ENCODE measurements around the gene SMDT1.
"Not testable (repeated sequence)": the region's sequence is repeated elsewhere in the genome, so short reads cannot be mapped to it uniquely, and the experiment has no call there.

Gene SMDT1

DNA sequence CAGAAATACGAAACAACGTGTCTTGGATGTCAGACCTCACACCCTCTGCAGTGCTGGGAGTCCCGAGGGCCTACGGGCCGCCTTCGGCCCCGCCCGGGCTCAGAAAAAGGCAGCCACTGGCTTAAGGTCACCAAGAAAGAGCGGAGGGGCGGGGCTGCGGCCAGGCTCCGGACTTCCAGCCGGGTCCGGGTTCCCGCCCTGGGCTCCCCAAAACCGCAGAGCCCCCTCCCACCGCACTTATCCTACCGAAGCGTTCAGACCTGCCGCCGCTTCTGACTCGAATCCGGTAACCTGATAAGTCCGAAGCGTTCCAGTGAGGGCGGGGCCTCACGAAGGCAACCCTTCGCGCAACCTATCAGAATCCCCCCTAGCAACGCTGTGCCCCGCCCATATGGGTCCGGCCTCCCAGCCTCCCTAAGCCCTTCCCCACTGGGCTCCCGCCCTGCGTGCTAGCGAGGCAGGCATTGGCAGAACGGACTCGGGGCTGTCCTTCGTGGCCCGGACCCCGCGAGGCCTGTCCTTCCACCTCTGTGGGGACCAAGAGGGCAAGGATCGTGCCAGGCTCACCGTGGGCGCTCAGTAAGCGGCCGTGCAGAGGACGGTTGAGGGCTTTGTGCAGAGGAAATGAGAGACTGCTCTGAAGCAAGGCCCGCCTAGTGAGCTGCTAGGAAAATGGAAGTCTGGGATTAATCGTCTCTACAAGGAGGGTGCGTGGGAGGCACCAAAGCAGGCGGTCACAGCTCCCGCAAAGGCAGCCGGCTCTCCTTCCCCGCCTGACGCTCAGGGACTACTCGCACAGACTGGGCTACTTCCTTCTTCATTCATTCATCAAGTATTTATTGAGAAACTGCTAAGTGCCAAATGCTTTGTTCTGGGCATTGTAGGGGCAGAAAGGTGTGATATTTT is 8.7 kb upstream of the SMDT1 start, which contains the start of gene NAGA:
Gene NAGA, minus strand, starts transcription at position 296 of the 906 bp plus-strand sequence. CDS start 515 bp downstream, outside the sequence.
- DNase-seq (ENCODE audit: low spot score) = peak; percentile 97

DNA sequence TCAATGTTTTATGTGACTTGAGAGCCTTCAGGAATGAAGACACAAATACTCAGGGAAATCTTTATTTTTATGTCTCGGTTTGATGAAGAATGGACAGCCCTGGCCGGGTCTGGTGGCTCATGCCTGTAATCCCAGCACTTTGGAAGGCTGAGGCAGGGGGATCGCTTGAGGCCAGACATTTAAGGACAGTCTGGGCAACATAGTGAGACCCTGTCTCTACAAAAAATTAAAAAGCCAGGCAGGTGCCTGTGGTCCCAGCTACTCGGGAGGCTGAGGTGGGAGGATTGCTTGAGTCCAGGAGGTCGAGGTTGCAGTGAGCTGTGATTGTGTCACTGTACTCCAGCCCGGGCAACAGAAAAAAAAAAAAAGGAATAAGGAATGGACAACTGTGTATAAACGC is 8.0 kb upstream of the SMDT1 start:
- not testable (repeated sequence) for DNase-seq (ENCODE audit: low spot score)

DNA sequence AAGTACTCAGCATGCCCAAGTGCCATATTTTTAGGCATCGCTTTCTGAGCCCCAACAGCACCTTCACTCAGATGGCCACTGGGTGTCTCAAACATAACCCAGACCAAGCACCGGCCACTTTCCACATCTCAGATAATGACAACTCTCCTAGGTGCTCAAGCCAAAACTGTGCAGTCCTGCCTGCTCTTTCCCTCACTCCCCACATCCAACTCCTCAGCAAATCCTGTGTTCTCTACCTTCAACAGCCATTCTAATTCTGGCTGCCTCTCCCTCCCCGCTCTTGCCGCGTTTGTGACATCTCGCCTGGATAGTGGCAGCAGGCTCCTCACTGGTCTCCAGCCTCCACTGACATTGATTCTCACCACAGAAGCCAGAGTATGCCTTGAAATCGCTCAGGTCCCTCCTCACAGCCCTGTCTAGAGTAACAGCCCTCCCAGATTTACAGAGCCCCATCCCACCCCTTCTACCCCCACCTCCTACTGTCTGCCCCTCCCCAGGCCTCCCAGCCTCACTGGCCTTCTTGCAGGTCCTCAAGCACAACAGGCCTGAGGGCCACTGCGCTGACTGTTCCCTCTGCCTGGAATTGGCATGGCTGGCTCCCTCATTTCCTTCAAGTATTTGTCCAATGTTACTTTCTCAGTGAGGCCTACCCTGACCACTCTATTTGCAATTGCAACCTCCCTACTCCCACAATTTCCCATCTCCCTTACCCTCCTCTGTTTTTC is 6.7 kb upstream of the SMDT1 start:
- DNase-seq (ENCODE audit: low spot score) = no peak

DNA sequence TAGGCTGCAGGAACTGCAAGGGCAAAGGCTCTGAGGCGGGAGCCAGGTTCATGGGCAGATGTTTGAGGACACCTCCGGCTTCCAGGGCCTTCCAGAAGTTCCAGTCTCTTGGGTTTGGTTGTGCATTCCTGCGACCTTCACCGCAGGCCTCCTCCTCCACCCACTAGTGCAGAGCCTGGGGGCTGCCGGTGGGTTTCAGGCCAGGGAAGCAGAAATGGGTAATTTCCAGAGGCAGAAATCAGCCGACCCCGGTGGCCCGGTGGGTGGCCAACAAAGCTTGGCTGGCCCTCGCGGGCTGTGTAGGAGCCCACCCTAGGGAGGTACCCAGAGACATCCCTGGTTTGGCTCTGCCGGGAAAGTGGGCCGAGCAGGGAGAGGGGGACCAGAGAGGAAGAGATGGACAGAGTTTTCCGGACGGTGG is 5.9 kb upstream of the SMDT1 start:
- no peak for DNase-seq (ENCODE audit: low spot score)

DNA sequence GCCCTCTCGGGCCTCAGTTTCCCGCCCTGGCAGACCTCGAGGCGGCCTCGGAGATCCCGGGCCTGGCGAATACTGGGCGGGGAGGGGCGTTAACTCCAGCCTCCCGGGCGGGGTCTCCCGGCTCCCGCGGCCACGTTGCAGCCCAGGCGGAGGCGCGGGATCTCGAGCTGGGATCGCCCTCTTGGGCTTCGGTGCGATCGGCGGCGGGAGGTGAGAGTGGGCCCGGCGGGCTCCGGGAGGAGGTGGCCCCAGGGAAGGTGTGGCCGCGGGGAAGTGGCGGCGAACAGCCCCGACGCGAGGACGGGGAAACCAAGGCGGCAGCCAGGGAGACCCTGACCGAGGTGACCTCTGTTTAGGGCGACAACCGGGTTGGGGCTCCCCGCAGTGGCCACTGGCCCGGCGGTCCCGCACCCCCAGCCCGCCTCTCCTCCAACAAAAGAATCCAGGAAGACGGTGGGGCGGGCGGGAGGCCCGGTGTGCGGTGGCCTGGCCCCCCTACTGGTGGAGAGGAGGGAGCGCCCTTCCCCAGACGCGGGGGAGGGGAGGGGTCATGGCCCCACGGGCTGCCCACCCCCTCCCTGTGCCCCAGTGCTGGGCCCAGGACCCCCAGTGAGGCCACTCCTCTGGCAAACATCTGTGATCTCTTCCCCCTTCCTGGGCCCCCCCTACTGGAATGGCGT is 5.2 kb upstream of the SMDT1 start, which contains the start of gene PHETA2:
Gene PHETA2, plus strand, starts transcription at position 117 of the 680 bp plus-strand sequence. CDS start 3,046 bp downstream, outside the sequence.
- DNase-seq (ENCODE audit: low spot score) = peak; percentile 83

DNA sequence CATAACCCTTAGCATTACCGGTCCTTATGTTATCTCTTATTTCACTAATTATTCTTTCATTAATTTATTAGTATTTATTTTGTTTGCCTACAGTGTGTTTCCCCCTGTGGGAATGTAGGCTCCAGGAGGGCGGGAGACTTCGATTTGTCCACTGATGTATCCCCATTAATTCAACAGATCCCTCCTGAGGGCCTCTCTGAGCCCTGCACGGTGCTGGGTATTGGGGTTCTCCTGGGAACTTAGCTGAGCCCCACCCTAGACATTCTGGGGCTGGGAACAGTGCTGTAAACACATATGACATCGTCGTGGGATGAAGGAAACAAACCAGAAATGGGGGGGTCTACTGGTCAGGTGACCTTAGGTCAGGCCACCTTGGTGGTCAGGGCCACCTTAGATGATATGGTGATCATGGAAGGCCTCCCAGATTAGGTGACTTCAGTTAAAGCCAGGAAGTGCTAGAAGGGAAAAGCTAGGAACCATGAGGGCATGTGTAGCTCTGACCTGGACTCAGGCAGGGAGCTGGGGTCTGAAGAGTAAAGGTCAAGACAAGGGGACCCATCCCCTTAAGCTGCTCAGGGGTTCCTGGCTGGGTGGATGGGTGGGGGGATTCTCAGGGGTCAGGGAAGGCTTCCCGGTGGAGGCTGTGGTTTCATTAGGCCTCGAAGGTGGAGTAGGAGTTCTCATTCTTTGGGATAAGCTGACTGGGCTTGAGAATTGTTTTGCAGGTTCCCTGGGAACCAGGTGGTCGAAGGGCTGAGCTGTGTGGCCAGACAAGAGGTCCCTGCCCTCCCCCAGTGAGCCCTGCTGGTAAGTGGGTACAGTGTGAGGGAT is 4.4 kb upstream of the SMDT1 start:
- DNase-seq (ENCODE audit: low spot score) = no peak

DNA sequence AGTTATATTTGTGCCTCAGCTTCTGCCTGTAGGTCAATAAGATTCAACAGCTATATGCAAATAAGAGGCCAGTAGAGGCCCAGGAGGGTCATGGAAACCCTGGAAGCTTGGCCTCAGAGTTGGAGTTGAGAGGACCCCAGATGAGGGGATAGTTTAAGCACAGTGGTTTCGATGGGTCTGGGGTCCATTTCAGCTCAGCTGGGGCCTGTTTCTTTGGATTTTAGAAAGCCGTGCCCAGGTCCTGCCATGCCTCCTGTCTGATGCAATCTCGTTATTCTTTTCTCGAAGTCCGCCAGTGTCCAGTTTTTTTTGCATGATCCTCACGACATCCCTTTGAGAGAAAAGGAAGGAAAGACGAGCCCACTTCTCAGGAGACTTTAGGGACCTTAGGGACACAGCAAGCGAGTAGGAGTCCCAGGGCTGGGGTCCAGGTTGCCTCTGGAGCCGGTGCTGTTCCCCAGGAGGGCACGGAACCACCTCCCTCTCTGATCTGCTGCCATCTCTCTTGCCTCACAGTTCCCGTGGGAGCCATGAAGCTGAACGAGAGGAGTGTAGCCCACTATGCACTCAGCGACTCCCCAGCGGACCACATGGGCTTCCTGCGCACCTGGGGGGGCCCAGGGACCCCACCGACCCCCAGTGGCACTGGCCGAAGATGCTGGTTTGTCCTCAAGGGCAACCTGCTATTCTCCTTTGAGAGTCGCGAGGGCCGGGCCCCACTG is 2.6 kb upstream of the SMDT1 start:
- DNase-seq (ENCODE audit: low spot score) = no peak

DNA sequence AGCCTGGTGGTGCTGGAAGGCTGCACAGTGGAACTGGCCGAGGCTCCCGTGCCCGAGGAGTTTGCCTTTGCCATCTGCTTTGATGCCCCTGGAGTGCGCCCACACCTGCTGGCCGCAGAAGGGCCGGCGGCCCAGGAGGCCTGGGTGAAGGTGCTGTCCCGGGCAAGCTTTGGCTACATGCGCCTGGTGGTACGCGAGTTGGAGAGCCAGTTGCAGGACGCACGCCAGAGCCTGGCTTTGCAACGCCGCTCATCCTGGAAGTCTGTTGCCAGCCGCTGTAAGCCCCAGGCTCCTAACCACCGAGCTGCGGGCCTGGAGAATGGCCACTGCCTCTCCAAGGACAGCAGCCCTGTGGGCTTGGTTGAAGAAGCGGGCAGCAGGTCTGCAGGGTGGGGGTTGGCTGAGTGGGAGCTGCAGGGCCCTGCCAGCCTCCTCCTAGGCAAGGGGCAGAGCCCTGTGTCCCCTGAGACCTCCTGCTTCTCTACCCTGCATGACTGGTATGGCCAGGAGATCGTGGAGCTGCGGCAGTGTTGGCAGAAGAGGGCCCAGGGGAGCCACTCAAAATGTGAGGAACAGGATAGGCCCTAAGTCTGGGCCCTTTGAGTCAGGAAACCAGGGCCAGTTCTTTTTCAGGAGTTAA is 1.9 kb upstream of the SMDT1 start:
- DNase-seq (ENCODE audit: low spot score) = no peak

DNA sequence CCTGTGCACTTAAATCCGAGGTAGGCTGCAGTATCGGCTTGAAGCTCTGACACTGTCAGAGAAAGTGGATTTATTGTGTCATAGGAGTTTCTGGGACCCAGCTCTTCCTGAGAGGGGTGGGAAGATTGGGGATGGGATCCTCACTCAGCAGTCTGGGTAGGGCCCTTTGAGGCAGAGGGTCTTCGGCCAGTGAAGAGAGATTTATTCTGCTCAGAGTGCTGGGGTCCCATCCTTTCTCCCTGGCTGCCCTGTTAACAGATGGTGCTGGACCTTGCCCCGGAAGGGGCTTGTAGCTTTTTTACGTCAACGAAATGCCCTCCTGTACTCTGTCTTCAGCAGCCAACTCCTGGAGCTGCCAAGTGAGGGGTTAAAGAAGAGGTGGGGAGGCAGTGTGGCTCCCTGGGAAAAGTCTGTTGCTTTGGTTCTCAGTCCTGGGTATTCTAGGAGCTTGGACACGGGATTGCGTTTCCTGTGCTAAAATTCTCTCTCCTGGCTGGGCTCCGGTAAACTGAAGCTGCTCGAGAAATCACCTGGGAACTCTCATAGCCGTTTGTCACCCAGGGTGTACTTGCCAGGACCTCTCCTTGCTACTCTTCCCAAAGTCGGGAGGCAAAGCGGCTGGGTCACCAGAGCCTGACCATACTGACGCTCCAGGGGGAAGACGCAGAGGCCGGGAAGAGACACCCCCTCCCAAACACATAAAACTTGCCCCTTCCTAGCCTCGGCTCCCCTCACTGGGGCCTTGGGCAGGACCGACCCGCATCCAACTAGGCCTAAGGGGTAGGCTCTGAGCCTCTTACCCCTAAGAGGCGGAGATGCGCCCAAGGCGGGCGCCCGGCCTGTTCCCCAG is 806 bp upstream of the SMDT1 start:
- peak; percentile 29 for DNase-seq (ENCODE audit: low spot score)

DNA sequence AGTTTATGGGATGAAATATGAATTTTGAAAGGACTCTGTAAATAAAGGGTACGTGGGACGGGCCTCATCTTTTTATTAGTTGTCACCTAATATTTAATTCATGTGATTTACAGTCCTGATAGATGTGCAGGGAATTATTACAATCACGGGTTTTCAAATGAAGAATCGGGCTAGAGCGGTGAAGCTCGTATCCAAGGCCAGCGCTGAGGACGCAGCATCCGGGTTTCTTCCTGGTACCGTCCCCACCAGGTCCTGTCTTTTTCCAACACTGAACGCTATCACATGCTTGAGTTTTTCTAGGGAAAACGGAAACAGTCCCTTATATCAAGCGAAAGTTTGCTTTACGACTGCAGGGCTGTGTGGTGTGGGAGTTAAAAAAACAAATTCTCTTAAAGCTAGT is 787 bp downstream of the SMDT1 start:
- DNase-seq (ENCODE audit: low spot score) = peak; percentile 37

DNA sequence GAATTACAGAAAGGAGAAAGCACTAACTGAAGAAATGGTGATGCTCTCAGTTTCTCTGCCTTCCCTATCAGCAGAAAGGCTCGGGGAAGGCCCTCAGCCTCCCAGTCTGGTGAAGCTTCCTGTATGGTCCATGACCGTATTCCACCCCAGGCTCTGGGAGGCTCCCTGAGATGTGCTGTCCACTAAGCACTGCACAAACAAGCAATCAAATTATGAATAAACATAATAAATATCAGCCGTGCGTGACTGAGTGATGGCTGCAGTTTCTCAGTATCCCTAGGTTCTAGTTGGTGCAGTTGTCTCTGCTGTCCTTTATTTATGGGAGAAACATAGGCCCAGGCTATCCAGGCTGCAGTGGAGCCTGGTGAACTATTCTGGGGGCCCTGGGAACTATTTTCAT is 3.6 kb downstream of the SMDT1 start:
- DNase-seq (ENCODE audit: low spot score) = no peak

DNA sequence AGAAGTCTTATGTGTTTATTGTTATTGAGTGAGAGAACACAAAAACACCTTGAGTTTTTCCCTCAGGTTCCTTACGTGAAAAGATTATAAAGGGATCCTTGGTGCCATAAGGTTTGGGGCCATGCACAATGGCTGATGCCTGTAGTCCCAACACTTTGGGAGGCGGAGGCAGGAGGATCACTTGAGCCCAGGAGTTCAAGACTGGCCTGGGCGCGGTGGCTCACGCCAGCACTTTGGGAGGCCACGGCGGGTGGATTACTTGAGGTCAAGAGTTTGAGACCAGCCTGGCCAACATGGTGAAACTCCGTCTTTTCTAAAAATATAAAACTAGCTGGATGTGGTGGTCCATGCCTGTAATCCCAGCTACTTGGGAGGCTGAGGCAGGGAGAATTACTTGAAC is 5.4 kb downstream of the SMDT1 start:
- DNase-seq (ENCODE audit: low spot score) = no peak

DNA sequence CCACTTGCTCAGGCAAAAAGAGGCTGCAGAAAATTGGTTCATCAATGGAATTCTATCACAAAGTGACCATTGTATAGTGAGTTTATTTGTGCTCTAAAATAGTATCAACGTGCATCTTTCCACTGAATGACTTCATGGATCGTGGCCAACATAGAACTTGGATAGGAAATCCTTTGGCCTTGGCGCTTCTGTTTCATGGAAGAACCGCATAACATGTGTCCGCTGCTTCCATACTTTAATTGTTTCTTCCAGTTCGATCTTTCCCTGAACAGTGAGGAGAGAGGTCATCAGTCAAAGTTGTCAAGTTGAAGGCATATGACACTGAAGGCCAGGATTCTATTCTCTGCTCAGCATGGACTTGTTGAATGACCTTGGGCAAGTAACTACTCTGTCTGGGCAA is 6.6 kb downstream of the SMDT1 start:
- DNase-seq (ENCODE audit: low spot score) = no peak

DNA sequence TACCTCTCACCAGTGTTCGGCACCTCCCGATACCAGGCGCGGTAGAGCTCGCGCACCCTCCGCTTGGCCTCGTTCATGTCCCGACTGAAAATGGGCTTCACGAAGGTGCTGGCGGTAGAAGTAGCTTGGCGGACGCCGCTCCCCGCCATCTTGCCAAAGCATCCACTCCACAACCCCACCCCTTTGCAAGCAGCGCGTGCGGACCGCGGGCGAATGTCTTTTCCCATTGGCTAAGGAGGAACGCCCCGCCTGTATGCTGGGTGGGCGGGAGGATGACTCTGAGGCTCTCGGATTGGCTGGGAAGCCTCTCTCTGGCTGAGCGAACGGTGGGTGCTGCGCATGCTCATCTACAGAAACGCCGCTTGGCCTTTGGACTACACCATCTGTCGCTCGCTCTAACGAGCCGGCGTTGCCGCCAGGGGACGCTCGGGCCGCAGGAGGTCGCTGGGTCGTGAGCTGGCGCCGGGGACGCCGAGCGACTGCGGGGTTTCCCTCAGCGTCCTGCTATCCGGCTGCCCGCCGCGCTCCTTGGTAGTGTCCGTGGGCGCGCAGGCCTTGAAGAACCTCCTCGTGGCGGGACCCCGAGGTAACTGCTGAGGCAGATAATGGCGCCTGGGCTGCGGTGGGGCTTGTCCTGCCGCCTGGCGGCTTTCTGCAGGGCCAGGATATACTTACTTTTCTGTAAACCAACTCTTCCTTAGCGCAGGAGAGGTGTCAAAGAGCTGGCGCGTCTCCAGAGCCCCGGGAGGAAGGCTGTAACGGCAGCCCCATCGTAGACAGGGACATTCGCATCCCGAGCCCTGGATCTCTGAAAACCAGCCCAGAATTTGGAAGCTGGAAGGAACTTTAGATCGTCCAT is 11.3 kb downstream of the SMDT1 start, which contains the start of gene NDUFA6:
Gene NDUFA6, minus strand, starts transcription at position 177 of the 859 bp plus-strand sequence. Its CDS starts 28 bp downstream, at position 149.
- DNase-seq (ENCODE audit: low spot score) = peak; percentile 99

DNA sequence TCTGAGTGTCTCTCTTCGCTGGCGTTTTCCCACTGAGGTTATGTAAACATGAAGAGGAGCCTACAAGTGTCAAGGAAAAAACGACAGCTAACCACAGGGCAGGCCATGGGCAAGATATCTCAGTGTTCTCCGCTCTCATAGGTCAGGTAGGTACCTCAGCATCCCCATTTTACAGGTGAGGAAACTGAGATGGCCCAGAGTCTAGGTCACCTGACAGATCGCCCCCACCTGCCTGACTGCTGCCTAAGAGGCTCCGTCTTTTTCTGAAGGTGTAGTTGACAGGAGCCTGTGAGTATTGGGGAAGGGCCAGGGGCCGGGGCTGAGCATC is 11.9 kb downstream of the SMDT1 start:
- DNase-seq (ENCODE audit: low spot score) = no peak

DNA sequence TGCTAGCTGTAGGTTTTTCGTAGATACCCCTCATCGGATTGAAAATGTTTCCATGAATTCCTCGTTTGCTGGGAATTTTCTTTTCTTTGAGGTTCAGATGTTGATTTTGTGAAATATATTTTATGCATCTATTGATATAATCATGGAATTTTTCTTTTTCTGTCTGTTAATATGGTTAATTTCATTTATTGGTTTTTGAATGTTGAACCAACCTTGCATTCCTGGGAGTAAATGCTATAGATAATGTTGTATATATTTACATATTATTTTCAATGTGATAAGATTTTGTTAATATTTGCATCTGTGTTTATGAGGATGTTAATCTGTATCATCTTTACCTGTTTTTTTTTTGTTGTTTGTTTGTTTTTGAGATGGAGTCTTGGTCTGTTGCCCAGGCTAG is 21.7 kb downstream of the SMDT1 start:
- no peak for DNase-seq (ENCODE audit: low spot score)

DNA sequence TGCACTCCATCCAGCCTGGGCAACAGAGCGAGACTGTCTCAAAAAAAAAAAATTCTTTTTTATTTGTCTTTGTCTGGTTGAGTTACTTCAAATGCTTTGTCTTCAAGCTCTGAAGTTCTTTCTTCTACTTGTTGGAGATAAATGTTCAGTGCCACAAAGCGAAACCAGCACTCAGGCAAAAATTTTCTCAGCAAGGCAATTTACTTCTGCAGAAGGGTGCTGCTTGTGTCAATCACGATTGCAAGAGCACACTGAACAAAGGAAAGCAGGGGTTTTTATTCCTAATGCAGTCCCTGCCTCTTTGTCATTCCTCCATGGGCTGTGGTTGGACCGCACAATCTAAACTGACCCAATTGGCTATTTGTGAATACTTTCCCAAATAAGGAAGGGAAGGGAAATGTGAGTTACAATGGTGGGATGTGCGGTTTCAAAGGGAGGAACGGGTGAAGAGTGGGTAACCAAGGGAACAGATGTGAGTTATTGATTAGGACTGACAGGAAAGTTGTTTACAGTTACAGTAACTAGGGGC is 24.9 kb downstream of the SMDT1 start:
- DNase-seq (ENCODE audit: low spot score) = not testable (repeated sequence)

DNA sequence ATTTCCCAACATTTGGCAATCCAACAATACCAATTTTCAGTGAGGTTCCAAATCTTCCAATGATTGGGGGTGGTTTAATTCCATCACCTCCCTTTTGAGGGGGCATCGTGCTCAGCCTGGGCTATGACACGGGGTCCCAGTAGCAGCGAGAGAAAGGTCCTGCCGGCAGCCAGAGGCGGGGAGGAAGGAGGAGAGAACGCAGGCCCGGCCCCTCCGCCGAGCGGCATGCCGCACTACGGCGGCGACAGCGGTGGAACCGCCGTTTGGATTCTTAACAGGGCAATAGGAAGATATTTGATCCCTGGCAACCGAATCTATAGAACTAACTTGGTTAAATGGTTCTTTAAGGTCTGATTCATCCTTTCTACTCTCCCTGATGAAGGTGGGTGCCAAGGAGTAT is 29.3 kb downstream of the SMDT1 start:
- no peak for DNase-seq (ENCODE audit: low spot score)

All from GM03348 (cell line).